Stimulated activated CD4-positive, alpha-beta T cell treated with anti-CD3 and anti-CD28 coated beads, Interleukin-12 subunit alpha, Interleukin-12 subunit beta, amount 100 ng/mL, for 24 hours (primary cell): ENCODE measurements around the gene SLC3A2.
"Not testable (repeated sequence)": the region's sequence is repeated elsewhere in the genome, so short reads cannot be mapped to it uniquely, and the experiment has no call there.

ENCODE experiments used
- DNase-seq, 2 experiments: peaks; one replicate each; pipeline ENCODE4 v3.0.0-alpha.2; 2020; ENCODE audit warnings: low read depth in 2 of 2

The SLC3A2 gene

GRCh38 chr11:62930666-62931065 lies 50.0 kb downstream of the SLC3A2 start:
- no peak for DNase-seq

GRCh38 chr11:62931499-62932278 lies 51.0 kb downstream of the SLC3A2 start:
- no peak for DNase-seq

- no peak for DNase-seq
Measured at GRCh38 chr11:62933285-62933684, 52.6 kb downstream of the SLC3A2 start.

GRCh38 chr11:62933750-62934495 lies 53.2 kb downstream of the SLC3A2 start:
- no peak for DNase-seq

- DNase-seq, result no peak
Measured at GRCh38 chr11:62934496-62934785, 53.7 kb downstream of the SLC3A2 start.

GRCh38 chr11:62937528-62937927 lies 56.8 kb downstream of the SLC3A2 start:
- DNase-seq, result not testable (repeated sequence)
